Measurements from ENCODE around the gene EGLN2.
A peak's percentile ranks its signal among the peaks of the same experiment; 100 is the strongest.
"Not testable (repeated sequence)": the region's sequence is repeated elsewhere in the genome, so short reads cannot be mapped to it uniquely, and the experiment has no call there.

The EGLN2 gene

GRCh38 chr19:40777937-40778705 lies 20.9 kb upstream of the EGLN2 start, which contains the start of gene RAB4B:
Gene RAB4B, plus strand, starts transcription at chr19:40778247. Its CDS starts 129 bp downstream, at chr19:40778376.
- no peak for TF ChIP-seq CTCF (IDR thresholded peaks at IDR 0.05; ENCODE audit: insufficient read depth, missing control alignments)
- FAIRE-seq (no peak), DNase-seq (ENCODE audit: insufficient read length, low spot score) (peak; percentile 76)

GRCh38 chr19:40778706-40779284 lies 20.2 kb upstream of the EGLN2 start:
- no peak for TF ChIP-seq CTCF (IDR thresholded peaks at IDR 0.05; ENCODE audit: insufficient read depth, missing control alignments)
- no peak for FAIRE-seq
- no peak for DNase-seq (ENCODE audit: insufficient read length, low spot score)

- DNase-seq (ENCODE audit: insufficient read length, low spot score): no peak
- FAIRE-seq: no peak
- no peak for TF ChIP-seq CTCF (IDR thresholded peaks at IDR 0.05; ENCODE audit: insufficient read depth, missing control alignments)
Observed at GRCh38 chr19:40780582-40780981, 18.4 kb upstream of the EGLN2 start.

GRCh38 chr19:40781140-40781539 lies 17.9 kb upstream of the EGLN2 start:
- TF ChIP-seq CTCF (IDR thresholded peaks at IDR 0.05; ENCODE audit: insufficient read depth, missing control alignments): no peak
- FAIRE-seq (no peak), DNase-seq (ENCODE audit: insufficient read length, low spot score) (no peak)

GRCh38 chr19:40783711-40784110 lies 15.3 kb upstream of the EGLN2 start:
- no peak for FAIRE-seq
- TF ChIP-seq CTCF (IDR thresholded peaks at IDR 0.05; ENCODE audit: insufficient read depth, missing control alignments): no peak
- DNase-seq (ENCODE audit: insufficient read length, low spot score): no peak

GRCh38 chr19:40784146-40784545 lies 14.8 kb upstream of the EGLN2 start:
- FAIRE-seq; DNase-seq (ENCODE audit: insufficient read length, low spot score): not testable (repeated sequence)

- TF ChIP-seq CTCF (IDR thresholded peaks at IDR 0.05; ENCODE audit: insufficient read depth, missing control alignments): no peak
- DNase-seq (ENCODE audit: insufficient read length, low spot score): no peak
- FAIRE-seq: no peak
Observed at GRCh38 chr19:40785526-40785925, 13.5 kb upstream of the EGLN2 start.
